HepG2 (cell line): ENCODE data around the gene HTRA2. TPM values are rescaled to one million over a fixed set of nuclear protein-coding genes. Genes with fewer than 3 reads are reported as not detected.

Source experiments
- AKAP8 ChIP-seq: sonication (generic); formaldehyde crosslinking; IDR thresholded peaks from 2 replicates; pipeline ENCODE4 v1.5.1; 2020; ENCODE audit warnings: mild to moderate bottlenecking, missing genetic modification reagents
- ARHGAP35 ChIP-seq: sonication (generic); formaldehyde crosslinking; IDR thresholded peaks from 2 replicates; pipeline ENCODE4 v1.9.0; 2022; ENCODE audit warnings: mild to moderate bottlenecking, inconsistent platforms, moderate library complexity, missing genetic modification reagents, borderline replicate concordance
- CBFB ChIP-seq: sonication (generic); formaldehyde crosslinking; IDR thresholded peaks from 2 replicates; pipeline ENCODE4 v1.4.0; 2020; ENCODE audit warnings: missing genetic modification reagents
- ERF ChIP-seq: IDR thresholded peaks from 2 replicates; pipeline ENCODE4 v1.6.1; 2018; ENCODE audit warnings: missing biosample characterization, missing genetic modification reagents
- KDM2A ChIP-seq: sonication (generic); formaldehyde crosslinking; IDR thresholded peaks from 2 replicates; pipeline ENCODE4 v1.4.0; 2020; ENCODE audit warnings: low read depth, missing genetic modification reagents, borderline replicate concordance
- MED1 ChIP-seq: sonication (generic); formaldehyde crosslinking; IDR thresholded peaks from 2 replicates; pipeline ENCODE4 v1.4.0; 2020; ENCODE audit warnings: missing genetic modification reagents
- NFAT5 ChIP-seq: sonication (generic); formaldehyde crosslinking; IDR thresholded peaks from 2 replicates; pipeline ENCODE4 v1.4.0; 2020; ENCODE audit warnings: missing genetic modification reagents
- NFYB ChIP-seq: sonication (generic); formaldehyde crosslinking; IDR thresholded peaks from 2 replicates; pipeline ENCODE4 v1.4.0; 2020; ENCODE audit warnings: missing genetic modification reagents
- POLR2A ChIP-seq, 2 experiments: IDR thresholded peaks; 2 replicates each; pipeline ENCODE4 v1.6.1; 2011; ENCODE audit warnings: low read depth in 2 of 2, low read length in 2 of 2, mild to moderate bottlenecking in 1 of 2, moderate library complexity in 1 of 2; ENCODE audit not compliant: insufficient read depth in 1 of 2
- RBFOX2 ChIP-seq: fragments of 200-400 bp; formaldehyde crosslinking; IDR thresholded peaks from 2 replicates; pipeline ENCODE4 v1.6.1; 2017; ENCODE audit warnings: low read depth, mild to moderate bottlenecking, low read length
- SALL1 ChIP-seq: sonication (generic); formaldehyde crosslinking; IDR thresholded peaks from 2 replicates; pipeline ENCODE4 v1.8.0; 2022; ENCODE audit warnings: mild to moderate bottlenecking, missing genetic modification reagents
- TOPORS ChIP-seq: sonication (generic); formaldehyde crosslinking; IDR thresholded peaks from 2 replicates; pipeline ENCODE4 v1.8.0; 2023; ENCODE audit warnings: mild to moderate bottlenecking, missing genetic modification reagents
- ZNF263 ChIP-seq: sonication (generic); formaldehyde crosslinking; IDR thresholded peaks from 2 replicates; pipeline ENCODE4 v1.4.0; 2020; ENCODE audit warnings: missing genetic modification reagents
- ZNF574 ChIP-seq: sonication (generic); formaldehyde crosslinking; IDR thresholded peaks from 2 replicates; pipeline ENCODE4 v1.4.0; 2020; ENCODE audit warnings: missing genetic modification reagents
- ZNF800 ChIP-seq: sonication (generic); formaldehyde crosslinking; IDR thresholded peaks from 2 replicates; pipeline ENCODE4 v1.4.0; 2020; ENCODE audit warnings: missing genetic modification reagents
- polyA plus RNA-seq, 8 experiments: library from polyadenylated mRNA; depleted of rRNA in 3 of 8; stranded (reverse) in 7 of 8; unstranded in 1 of 8; fragments of >200 nt; fragmentation: Illumina TruSeq in 4 of 8; extraction: Trizol in 4 of 8; gene quantifications; 2 replicates each; pipeline versions ENCODE4 v1.2.1 to v1.2.3, GENCODE V29; 2011 to 2016; ENCODE audit warnings: low read depth in 4 of 8, missing spikeins in 1 of 8, mixed read lengths in 1 of 8; ENCODE audit not compliant: insufficient read depth in 1 of 8
- total RNA-seq, 5 experiments: library from RNA; depleted of rRNA; stranded (reverse); fragments of >200 nt; fragmentation: Illumina TruSeq; extraction: Trizol; gene quantifications; 2 replicates each; pipeline ENCODE4 v1.2.3, GENCODE V29; 2016; ENCODE audit warnings: low read depth in 1 of 5
- TF ChIP-seq, protein P1 (sequence below): sonication (generic); formaldehyde crosslinking; IDR thresholded peaks from 2 replicates; pipeline ENCODE4 v1.5.0; 2020; ENCODE audit warnings: mild to moderate bottlenecking, missing genetic modification reagents, moderate library complexity

Gene HTRA2
- total and polyA plus RNA-seq, 2 of the 13 experiments (the other 11 are each of a cell fraction or from before 2014, with no cell fraction given), result 47.7 to 50.3 TPM

DNA sequence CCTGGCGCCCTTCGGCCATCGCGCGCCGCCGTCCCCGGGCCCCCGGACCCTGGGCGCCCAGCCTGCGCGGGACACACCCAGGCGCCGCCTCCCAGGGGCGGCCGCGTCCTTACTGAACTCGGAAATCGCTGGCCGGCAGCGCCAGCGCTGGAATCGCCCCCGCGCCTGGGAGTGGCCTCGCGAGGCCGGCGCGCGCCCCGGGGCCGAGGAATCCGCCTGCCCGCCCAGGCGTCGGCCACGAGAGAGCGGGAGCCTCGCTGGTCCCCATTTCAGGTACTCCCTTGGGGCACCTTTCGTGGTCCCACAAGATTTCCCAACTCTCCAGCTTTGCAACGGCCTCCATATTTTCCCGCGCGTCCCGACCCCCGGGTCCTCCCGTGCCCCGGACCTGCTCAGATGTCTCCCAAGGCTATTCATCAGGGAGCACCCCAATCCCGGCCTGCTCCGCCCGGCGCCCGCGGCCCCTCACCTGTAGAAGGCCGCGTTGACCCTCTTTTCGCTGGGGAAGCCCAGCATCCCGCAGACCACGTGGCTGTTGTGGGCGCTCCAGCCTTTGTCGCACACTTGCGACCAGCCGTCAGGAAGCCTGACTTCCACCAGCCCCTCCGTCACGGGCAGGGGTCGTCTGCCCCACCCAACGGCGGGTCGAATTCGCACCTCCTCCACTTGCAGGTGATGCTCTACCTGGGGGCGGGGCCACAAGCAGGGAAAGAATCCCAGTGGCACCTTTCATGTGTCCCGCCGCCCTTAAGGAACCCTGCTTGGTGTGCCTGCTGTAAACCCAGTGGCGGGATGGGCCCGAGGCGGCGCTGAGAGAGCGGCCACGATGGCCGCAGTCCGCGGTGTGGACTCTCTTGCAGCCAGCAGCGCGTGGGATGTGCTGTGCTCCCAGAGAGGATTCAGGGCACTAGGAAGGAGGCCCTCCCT lies 19.4 kb downstream of the HTRA2 start (continued):
- TF ChIP-seq ZNF574 (CRISPR knock-in tag) (peak; percentile 17; the same call in 1 of the 2 replicates), AKAP8 (CRISPR knock-in tag) (0 out of 2 replicates have a peak, but pooled peaks have one; percentile 8), POLR2A (IDR thresholded peaks at IDR 0.05; ENCODE audit: insufficient read depth in 1 of 2, low read depth in 2 of 2, low read length in 2 of 2) (peak in 1 of 2 experiments; percentile 50; a peak in 1 of 4 replicates), CBFB (0 out of 2 replicates have a peak, but pooled peaks have one; percentile 17), MED1 (CRISPR knock-in tag) (0 out of 2 replicates have a peak, but pooled peaks have one; percentile 27), NFYB (CRISPR knock-in tag) (0 out of 2 replicates have a peak, but pooled peaks have one; percentile 10), ERF (CRISPR knock-in tag) (peak; percentile 54), SALL1 (CRISPR knock-in tag) (peak; percentile 25; the same call in 1 of the 2 replicates), TOPORS (no peak), ARHGAP35 (CRISPR knock-in tag) (peak; percentile 49; the same call in 1 of the 2 replicates), KDM2A (CRISPR knock-in tag) (peak; percentile 50), ZNF263 (peak; percentile 94), NFAT5 (CRISPR knock-in tag) (0 out of 2 replicates have a peak, but pooled peaks have one; percentile 32), ZNF800 (CRISPR knock-in tag) (peak; percentile 88; the same call in 1 of the 2 replicates), RBFOX2 (peak; percentile 71)
- TF ChIP-seq, protein P1, sequence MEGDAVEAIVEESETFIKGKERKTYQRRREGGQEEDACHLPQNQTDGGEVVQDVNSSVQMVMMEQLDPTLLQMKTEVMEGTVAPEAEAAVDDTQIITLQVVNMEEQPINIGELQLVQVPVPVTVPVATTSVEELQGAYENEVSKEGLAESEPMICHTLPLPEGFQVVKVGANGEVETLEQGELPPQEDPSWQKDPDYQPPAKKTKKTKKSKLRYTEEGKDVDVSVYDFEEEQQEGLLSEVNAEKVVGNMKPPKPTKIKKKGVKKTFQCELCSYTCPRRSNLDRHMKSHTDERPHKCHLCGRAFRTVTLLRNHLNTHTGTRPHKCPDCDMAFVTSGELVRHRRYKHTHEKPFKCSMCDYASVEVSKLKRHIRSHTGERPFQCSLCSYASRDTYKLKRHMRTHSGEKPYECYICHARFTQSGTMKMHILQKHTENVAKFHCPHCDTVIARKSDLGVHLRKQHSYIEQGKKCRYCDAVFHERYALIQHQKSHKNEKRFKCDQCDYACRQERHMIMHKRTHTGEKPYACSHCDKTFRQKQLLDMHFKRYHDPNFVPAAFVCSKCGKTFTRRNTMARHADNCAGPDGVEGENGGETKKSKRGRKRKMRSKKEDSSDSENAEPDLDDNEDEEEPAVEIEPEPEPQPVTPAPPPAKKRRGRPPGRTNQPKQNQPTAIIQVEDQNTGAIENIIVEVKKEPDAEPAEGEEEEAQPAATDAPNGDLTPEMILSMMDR, result peak; percentile 11; the same call in 1 of the 2 replicates
